Activated CD4-positive, alpha-beta memory T cell treated with anti-CD3 and anti-CD28 coated beads, Interleukin-2, amount 10 ng/mL, durations not matched to agents 7 days and 5 days (primary cell): ENCODE measurements around the gene UTP4. TPM values are rescaled to one million over a fixed set of nuclear protein-coding genes. Genes with fewer than 3 reads are reported as not detected.
"Not testable (repeated sequence)": the region's sequence is repeated elsewhere in the genome, so short reads cannot be mapped to it uniquely, and the experiment has no call there.

ENCODE experiments used
- CTCF ChIA-PET: fragments of 350-600 bp; sonication (Branson Sonifier 250); formaldehyde crosslinking; loops from one replicate; lab custom pipeline; 2021; ENCODE audit warnings: antibody characterized with exemption, inconsistent platforms; lab: Charles Lee
- POLR2A ChIA-PET: fragments of 350-600 bp; sonication (Branson Sonifier 250); formaldehyde crosslinking; loops from one replicate; lab custom pipeline; 2021; ENCODE audit warnings: antibody characterized with exemption; lab: Charles Lee
- DNase-seq: peaks from one replicate; pipeline ENCODE4 v3.0.0-alpha.2; 2020
- H3K27ac Mint-ChIP-seq: one replicate; pipeline ENCODE4 v1.8.0; 2021; ENCODE audit warnings: mild to moderate bottlenecking, mixed read lengths
- H3K27me3 Mint-ChIP-seq: one replicate; pipeline ENCODE4 v1.8.0; 2021; ENCODE audit warnings: mixed read lengths
- H3K36me3 Mint-ChIP-seq: one replicate; pipeline ENCODE4 v1.8.0; 2021; ENCODE audit warnings: low read depth, mixed read lengths
- H3K4me1 Mint-ChIP-seq: one replicate; pipeline ENCODE4 v1.8.0; 2021; ENCODE audit warnings: mixed read lengths
- H3K4me3 Mint-ChIP-seq: one replicate; pipeline ENCODE4 v1.8.0; 2021; ENCODE audit warnings: mild to moderate bottlenecking, mixed read lengths
- H3K9me3 Mint-ChIP-seq: one replicate; pipeline ENCODE4 v1.8.0; 2021; ENCODE audit warnings: mixed read lengths
- total RNA-seq, 2 experiments: library from RNA; stranded (reverse); gene quantifications; one replicate each; pipeline ENCODE4 v1.2.3, GENCODE V29; 2021

The UTP4 gene
- total RNA-seq, 2 experiments from 2014 or later, result 39.7 to 48.7 TPM

DNA sequence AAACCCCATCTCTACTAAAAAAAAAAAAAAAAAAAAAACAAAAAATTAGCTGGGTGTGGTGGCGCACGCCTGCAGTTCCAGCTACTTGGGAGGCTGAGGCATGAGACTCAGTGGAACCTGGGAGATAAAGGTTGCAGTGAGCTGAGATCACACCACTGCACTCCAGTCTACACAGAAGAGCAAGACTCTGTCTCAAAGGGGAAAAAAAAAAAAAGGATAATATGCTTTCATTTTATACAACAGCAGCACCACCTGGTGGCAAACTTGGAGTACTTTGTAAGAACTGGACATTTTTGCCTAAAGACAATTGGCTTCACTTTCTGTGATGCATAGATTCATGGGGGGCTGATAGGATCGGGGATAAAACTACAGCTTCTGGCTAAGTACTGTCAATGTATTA is 8.5 kb upstream of the UTP4 start:
- ChIA-PET CTCF (interaction anchor here (0.7 to 4.6 kb wide), 31 partner anchors 9 to 603 kb away, joined by 3 to 41 read pairs (median 5); partner anchors contain the start of genes CHTF8, HAS3, TANGO6 and UTP4), POLR2A (interaction anchor here (1.8 kb wide), 2 partner anchors 9 to 277 kb away, joined by 5 to 9 read pairs; partner anchors contain the start of genes CHTF8 and UTP4)
- peak; percentile 67 for DNase-seq
- H3K4me3 Mint-ChIP-seq, result no peak overlapping the region
- no peaks in the 10 kb centered on the region for H3K27me3 Mint-ChIP-seq
- no peaks in the 10 kb centered on the region for H3K9me3 Mint-ChIP-seq
- no peak overlapping the region for H3K27ac Mint-ChIP-seq
- peaks cover 12% of the 10 kb centered on the region for H3K4me1 Mint-ChIP-seq
- H3K36me3 Mint-ChIP-seq, result peaks cover 31% of the 10 kb centered on the region

DNA sequence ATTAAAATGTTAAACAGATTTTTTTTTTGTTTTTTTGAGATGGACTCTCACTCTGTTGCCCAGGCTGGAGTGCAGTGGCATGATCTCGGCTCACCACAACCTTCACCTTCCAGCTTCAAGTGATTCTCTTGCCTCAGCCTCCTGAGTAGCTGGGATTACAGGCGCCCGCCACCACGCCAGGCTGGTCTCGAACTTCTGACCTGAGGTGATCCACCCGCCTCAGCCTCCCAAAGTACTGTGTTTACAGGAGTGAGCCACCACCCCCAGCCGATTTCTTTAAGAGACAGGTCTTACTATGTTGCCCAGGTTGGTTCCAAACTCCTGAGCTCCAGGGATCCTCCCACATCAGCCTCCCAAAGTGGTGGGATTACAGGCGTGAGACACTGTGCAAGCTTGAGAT is 8.0 kb upstream of the UTP4 start:
- not testable (repeated sequence) for H3K9me3 Mint-ChIP-seq, H3K27me3 Mint-ChIP-seq, H3K27ac Mint-ChIP-seq, DNase-seq, H3K4me3 Mint-ChIP-seq
- ChIA-PET CTCF (interaction anchor here (0.5 to 4.6 kb wide), 20 partner anchors 9 to 595 kb away, joined by 3 to 41 read pairs (median 6); partner anchors contain the start of genes CHTF8, HAS3, TANGO6 and UTP4), POLR2A (interaction anchor here (1.8 kb wide), 2 partner anchors 8 to 277 kb away, joined by 5 to 9 read pairs; partner anchors contain the start of genes CHTF8 and UTP4)
- peaks cover 27% of the 10 kb centered on the region for H3K36me3 Mint-ChIP-seq
- peaks cover 13% of the 10 kb centered on the region for H3K4me1 Mint-ChIP-seq

DNA sequence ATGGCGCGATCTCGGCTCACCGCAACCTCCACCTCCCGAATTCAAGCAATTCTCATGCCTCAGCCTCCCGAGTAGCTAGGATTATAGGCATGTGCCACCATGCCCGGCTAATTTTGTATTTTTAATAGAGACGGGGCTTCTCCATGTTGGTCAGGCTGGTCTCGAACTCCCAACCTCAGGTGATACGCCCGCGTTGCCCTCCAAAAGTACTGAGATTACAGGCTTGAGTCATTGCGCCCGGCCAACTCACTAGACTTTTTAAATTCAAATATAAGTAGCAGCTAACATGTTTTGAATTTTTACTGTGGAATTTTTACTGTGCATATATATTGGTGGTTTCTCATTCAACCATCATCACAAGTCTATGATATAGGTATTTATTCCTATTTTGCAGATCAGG is 7.5 kb upstream of the UTP4 start:
- H3K9me3 Mint-ChIP-seq, POLR2A ChIA-PET, H3K27ac Mint-ChIP-seq, H3K27me3 Mint-ChIP-seq, DNase-seq, H3K4me3 Mint-ChIP-seq: not testable (repeated sequence)
- Mint-ChIP-seq H3K36me3 (peaks cover 29% of the 10 kb centered on the region), H3K4me1 (peaks cover 18% of the 10 kb centered on the region)
- CTCF ChIA-PET, result interaction anchor here (0.7 to 4.6 kb wide), 15 partner anchors 8 to 596 kb away, joined by 3 to 41 read pairs (median 10); partner anchors contain the start of genes CHTF8, HAS3 and UTP4

DNA sequence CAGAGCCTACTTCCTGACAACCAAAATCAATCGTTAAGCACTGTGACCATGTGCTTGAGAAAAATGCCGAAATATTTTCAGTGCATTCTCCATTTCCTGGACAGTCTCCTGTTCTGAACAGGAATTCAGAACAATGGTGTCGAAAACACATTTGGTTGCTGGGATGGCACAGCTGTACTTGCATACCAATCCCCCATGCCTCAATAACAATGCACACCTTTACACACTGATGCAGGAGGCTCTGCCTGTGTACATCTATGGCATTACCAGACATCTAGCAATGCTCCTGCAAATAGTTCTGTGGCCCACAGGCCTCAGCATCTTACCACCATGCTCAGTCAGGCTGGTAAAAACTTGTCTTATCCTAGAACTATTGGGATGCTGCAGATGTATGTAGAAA is 6.2 kb upstream of the UTP4 start:
- Mint-ChIP-seq H3K27ac (no peak overlapping the region), H3K36me3 (peaks cover 20% of the 10 kb centered on the region), H3K4me3 (no peak overlapping the region), H3K4me1 (peaks cover 29% of the 10 kb centered on the region), H3K27me3 (no peaks in the 10 kb centered on the region), H3K9me3 (no peaks in the 10 kb centered on the region)
- CTCF ChIA-PET, result interaction anchor here (1.1 to 1.2 kb wide), 2 partner anchors 13 to 536 kb away, joined by 3 to 5 read pairs; no protein-coding TSS in a partner anchor
- no peak for DNase-seq
- POLR2A ChIA-PET, result interaction anchor here (0.6 kb wide), 1 partner anchor 8 kb away, joined by 3 read pairs; no protein-coding TSS in a partner anchor

DNA sequence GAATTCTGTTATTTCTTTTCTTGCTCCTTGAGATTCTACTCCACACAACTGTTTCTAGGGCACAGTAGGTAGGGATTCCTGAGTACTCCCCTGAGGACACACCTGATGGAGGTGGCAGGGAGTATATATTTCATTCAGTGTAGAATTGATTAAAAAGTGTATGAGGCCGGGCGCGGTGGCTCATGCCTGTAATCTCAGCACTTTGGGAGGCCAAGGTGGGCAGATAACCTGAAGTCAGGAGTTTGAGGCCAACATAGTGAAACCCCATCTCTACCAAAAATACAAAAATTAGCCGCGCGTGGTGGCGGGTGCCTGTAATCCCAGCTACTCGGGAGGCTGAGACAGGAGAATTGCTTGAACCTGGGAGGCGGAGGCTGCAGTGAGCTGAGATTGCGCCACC is 5.6 kb upstream of the UTP4 start:
- H3K27me3 Mint-ChIP-seq, POLR2A ChIA-PET, H3K27ac Mint-ChIP-seq, H3K9me3 Mint-ChIP-seq, CTCF ChIA-PET, H3K4me3 Mint-ChIP-seq, DNase-seq: not testable (repeated sequence)
- peaks cover 21% of the 10 kb centered on the region for H3K36me3 Mint-ChIP-seq
- H3K4me1 Mint-ChIP-seq, result peaks cover 33% of the 10 kb centered on the region

DNA sequence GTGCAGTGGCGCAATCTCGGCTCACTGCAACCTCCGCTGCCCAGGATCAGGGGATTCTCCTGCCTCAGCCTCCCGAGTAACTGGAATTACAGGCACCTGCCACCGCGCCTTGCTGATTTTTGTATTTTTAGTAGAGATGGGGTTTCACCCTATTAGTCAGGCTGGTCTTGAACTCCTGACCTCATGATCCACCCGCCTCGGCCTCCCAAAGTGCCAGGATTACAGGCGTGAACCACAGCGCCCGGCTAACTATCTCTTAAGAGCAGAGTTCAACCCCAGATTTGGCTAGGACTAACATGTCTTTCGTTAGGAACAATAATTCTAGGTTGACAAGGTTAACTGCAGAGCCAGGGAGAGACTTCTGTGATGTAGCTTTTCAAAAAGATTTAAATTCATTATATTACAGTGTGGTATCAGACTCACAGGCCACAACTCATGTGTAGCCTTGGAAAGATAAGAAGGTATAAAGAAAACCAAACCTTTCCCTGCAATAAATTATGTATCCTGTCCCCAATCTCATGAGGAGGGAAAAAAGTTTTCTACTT is 4.4 kb upstream of the UTP4 start:
- Mint-ChIP-seq H3K9me3 (no peaks in the 10 kb centered on the region), H3K36me3 (peaks cover 22% of the 10 kb centered on the region), H3K4me3 (no peak overlapping the region), H3K27me3 (no peaks in the 10 kb centered on the region), H3K4me1 (peaks cover 33% of the 10 kb centered on the region), H3K27ac (no peak overlapping the region)
- no peak for DNase-seq
- CTCF ChIA-PET, result interaction anchor here (0.8 to 2.5 kb wide), 2 partner anchors 15 to 16 kb away, joined by 3 to 8 read pairs; no protein-coding TSS in a partner anchor
- POLR2A ChIA-PET, result no interaction called here

DNA sequence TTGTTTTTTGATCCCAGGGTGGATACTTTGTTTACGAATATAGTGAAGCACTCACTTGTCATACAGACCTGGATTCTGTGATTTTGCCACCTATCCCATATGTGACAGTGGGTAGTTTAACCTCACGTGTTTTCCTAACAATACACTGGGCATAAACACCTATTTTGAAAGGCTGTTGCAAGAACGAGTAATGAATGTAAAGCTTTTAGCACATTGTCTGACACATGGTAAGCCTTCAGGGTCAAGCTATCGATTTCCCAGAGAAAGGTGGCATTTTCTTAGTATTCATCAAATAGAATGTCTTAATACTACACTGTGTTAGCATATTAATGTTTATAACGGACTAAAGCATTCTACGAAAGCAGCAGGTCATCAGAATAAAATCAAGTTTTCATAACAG is 2.0 kb upstream of the UTP4 start:
- Mint-ChIP-seq H3K27ac (no peak overlapping the region), H3K4me3 (peak overlapping the region; percentile 93)

DNA sequence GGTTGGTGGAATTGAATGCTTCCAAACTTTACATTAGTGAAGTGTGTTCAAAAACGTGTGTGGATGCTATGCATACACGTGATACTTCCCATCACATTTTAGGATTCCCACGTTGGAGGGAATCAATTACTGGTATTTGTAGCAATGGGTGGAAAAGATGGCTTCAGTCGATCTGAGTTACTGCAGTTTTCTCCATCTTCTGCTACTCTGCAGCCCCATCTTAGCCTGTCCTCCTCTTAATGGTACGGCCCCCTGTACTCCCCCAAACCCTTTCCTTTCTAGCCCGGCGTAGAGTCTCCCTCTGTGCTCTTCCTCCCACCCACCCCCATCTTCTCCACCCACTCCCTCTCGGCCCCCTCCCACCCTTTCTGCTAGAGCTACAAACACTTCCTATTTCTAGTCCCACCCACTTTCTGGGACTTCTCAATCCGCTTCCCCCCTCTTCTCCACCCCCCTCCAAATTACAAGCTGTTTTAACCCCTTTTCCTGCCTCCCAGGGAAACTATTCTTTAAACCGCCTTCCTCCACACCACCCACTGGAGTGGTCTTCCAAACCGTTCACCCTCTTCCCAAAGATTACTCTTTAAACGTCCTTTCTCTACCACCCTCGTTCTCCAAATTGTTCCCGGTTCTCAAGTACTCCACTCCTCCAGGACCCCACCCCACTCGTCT is 1.1 kb upstream of the UTP4 start:
- no peak for DNase-seq
- Mint-ChIP-seq H3K4me1 (peaks cover 54% of the 10 kb centered on the region), H3K27ac (peak overlapping the region; percentile 78), H3K27me3 (no peaks in the 10 kb centered on the region), H3K36me3 (peaks cover 34% of the 10 kb centered on the region), H3K9me3 (no peaks in the 10 kb centered on the region), H3K4me3 (peak overlapping the region; percentile 93)
- POLR2A ChIA-PET, result interaction anchor here (0.8 to 2.0 kb wide), 2 partner anchors 35 to 602 kb away, joined by 3 to 5 read pairs; no protein-coding TSS in a partner anchor
- CTCF ChIA-PET, result no interaction called here

More for the DNA sequence above, 2.0 kb upstream of the UTP4 start:
- no peak for DNase-seq
- Mint-ChIP-seq H3K4me1 (peaks cover 47% of the 10 kb centered on the region), H3K27me3 (no peaks in the 10 kb centered on the region), H3K9me3 (no peaks in the 10 kb centered on the region), H3K36me3 (peaks cover 33% of the 10 kb centered on the region)
- ChIA-PET POLR2A (interaction anchor here (0.7 to 1.2 kb wide), 2 partner anchors 11 to 594 kb away, joined by 3 read pairs; no protein-coding TSS in a partner anchor), CTCF (interaction anchor here (0.8 to 2.5 kb wide), 3 partner anchors 13 to 25 kb away, joined by 3 to 8 read pairs (median 4); partner anchors contain the start of gene HAS3)

DNA sequence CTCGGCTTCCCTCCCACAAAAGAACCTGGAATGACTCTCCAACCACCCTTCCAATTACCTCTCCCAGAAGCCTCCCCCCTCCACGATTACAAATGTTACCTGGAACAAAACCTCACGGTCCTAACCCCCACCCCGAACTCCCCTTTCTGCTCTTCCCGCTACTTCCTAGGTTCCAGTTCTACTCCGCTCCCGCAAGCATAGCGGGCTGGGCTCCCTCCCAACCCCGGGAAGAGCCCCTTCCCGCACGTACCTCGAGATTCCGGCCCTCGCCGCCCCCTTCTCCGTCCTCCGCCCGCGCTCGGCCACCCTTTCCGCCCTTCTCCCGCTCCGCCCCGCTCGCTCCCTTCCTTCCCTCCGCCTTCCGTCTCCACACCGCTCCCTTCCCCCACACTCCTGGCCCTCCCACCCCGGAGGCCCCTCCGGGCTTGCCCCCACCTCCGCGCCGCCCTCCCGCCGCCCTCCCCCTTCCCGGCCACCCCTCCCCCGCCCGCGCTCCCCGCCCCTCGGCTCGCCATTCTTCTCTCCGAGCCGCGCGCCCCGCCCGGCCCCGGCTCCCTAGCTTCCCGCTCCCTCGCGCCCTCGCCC is 518 bp upstream of the UTP4 start:
- Mint-ChIP-seq H3K36me3 (peaks cover 41% of the 10 kb centered on the region), H3K4me3 (peak overlapping the region; percentile 93), H3K27me3 (no peaks in the 10 kb centered on the region), H3K9me3 (no peaks in the 10 kb centered on the region), H3K27ac (peak overlapping the region; percentile 81), H3K4me1 (peaks cover 58% of the 10 kb centered on the region)
- ChIA-PET POLR2A (interaction anchor here (0.6 to 3.0 kb wide), 13 partner anchors 9 to 602 kb away, joined by 3 to 28 read pairs (median 5); partner anchors contain the start of genes CYB5B, SNTB2, TANGO6 and VPS4A), CTCF (interaction anchor here (2.5 to 3.0 kb wide), 3 partner anchors 8 to 154 kb away, joined by 9 to 22 read pairs (median 10); no protein-coding TSS in a partner anchor)
- peak; percentile 75 for DNase-seq

DNA sequence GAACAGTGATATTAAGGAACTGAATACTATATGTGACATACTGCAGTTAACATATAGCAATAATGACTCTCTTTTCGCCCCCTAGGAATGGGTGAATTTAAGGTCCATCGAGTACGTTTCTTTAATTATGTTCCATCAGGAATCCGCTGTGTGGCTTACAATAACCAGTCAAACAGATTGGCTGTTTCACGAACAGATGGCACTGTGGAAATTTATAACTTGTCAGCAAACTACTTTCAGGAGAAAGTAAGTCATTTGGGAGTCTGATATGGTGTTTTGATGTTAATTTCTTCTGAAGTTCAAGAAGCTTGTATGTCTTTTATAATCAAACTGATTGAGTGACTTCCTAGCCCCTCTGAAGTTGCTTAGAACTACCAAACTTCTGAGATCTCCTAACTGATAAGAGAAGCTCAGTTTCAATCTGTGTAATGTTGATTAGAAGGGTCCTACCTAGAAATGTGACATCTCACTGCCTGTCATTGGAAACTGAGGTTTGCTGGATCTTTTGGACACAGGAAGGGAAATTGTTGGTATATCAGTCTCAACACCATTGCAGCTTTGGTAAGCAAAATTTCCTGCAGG is 1.0 kb downstream of the UTP4 start:
- peak overlapping the region; percentile 81 for H3K27ac Mint-ChIP-seq
- DNase-seq, result no peak
- ChIA-PET POLR2A (interaction anchor here (0.7 to 3.0 kb wide), 20 partner anchors 8 to 604 kb away, joined by 3 to 28 read pairs (median 5); partner anchors contain the start of genes CYB5B, HAS3, SNTB2 and TANGO6), CTCF (interaction anchor here (0.6 to 3.5 kb wide), 10 partner anchors 10 to 605 kb away, joined by 4 to 22 read pairs (median 7); no protein-coding TSS in a partner anchor)
- H3K36me3 Mint-ChIP-seq, result peaks cover 46% of the 10 kb centered on the region
- H3K9me3 Mint-ChIP-seq, result no peaks in the 10 kb centered on the region
- H3K4me3 Mint-ChIP-seq, result peak overlapping the region; percentile 89
- peaks cover 57% of the 10 kb centered on the region for H3K4me1 Mint-ChIP-seq
- H3K27me3 Mint-ChIP-seq, result no peaks in the 10 kb centered on the region

DNA sequence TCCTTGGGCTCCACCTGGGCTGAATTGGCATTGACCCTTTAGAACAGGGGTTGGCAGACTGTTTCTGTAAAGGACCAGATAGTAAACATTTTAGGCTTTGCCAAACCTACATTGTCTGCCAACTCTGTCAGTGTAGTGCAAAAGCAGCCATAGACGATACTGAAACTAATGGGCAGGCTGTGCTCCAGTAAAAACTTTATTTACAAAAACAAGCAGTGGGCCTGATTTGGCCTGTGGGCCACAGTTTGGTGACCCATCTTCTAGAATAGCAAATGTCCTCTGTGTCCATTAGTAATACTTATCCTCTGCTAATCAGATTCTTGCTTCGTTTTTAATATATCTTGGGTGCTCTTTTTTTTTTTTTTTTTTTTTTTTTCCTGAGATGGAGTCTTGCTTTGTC is 6.2 kb downstream of the UTP4 start:
- Mint-ChIP-seq H3K36me3 (peaks cover 73% of the 10 kb centered on the region), H3K4me1 (peaks cover 33% of the 10 kb centered on the region), H3K27me3 (no peaks in the 10 kb centered on the region), H3K27ac (no peak overlapping the region), H3K9me3 (no peaks in the 10 kb centered on the region), H3K4me3 (no peak overlapping the region)
- POLR2A ChIA-PET, result no interaction called here
- no peak for DNase-seq
- CTCF ChIA-PET, result no interaction called here

DNA sequence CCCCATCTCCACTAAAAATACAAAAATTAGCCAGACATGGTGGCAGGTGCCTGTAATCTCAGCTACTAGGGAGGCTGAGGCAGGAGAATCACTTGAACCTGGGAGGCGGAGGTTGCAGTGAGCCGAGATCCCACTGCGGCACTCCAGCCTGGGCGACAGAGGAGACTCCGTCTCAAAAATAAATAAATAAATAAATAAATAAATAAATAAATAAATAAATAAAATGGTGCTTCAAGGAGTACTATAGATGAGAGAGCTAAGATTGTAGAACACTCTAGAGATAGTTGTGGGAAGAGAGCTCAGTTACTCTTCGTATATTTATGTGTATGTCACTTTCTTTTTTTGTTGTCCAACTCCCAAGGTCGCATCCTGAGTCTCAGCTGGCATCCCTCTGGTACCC is 7.0 kb downstream of the UTP4 start:
- H3K9me3 Mint-ChIP-seq, CTCF ChIA-PET, H3K4me3 Mint-ChIP-seq, H3K27ac Mint-ChIP-seq, H3K27me3 Mint-ChIP-seq, DNase-seq: not testable (repeated sequence)
- peaks cover 69% of the 10 kb centered on the region for H3K36me3 Mint-ChIP-seq
- H3K4me1 Mint-ChIP-seq, result peaks cover 26% of the 10 kb centered on the region
- POLR2A ChIA-PET, result interaction anchor here (1.2 kb wide), 1 partner anchor 19 kb away, joined by 3 read pairs; no protein-coding TSS in a partner anchor
